CD8-positive, alpha-beta memory T cell (primary cell): ENCODE results near the gene SERGEF. TPM values are rescaled to one million over a fixed set of nuclear protein-coding genes. Genes with fewer than 3 reads are reported as not detected.
A peak's percentile ranks its signal among the peaks of the same experiment; 100 is the strongest.

Experiments
- CTCF ChIA-PET: fragments of 350-600 bp; sonication (Branson Sonifier 250); formaldehyde crosslinking; loops from one replicate; lab custom pipeline; 2021; ENCODE audit warnings: antibody characterized with exemption; lab: Charles Lee
- POLR2A ChIA-PET: fragments of 350-600 bp; sonication (Branson Sonifier 250); formaldehyde crosslinking; loops from one replicate; lab custom pipeline; 2021; ENCODE audit warnings: antibody characterized with exemption; lab: Charles Lee
- DNase-seq, 5 donors: peaks; one replicate each; pipeline versions ENCODE4 v3.0.0 to v3.0.0-alpha.2; 2020 to 2022; ENCODE audit warnings: mixed read lengths in 1 of 5
- H3K27ac ChIP-seq: one replicate; pipeline ENCODE4 v1.7.0; 2013; ENCODE audit warnings: low read depth, mild to moderate bottlenecking, low read length, moderate library complexity
- H3K27me3 ChIP-seq: 2 replicates; pipeline ENCODE4 v1.7.0; 2013; ENCODE audit warnings: low read length, mild to moderate bottlenecking; ENCODE audit not compliant: insufficient read depth, poor library complexity, severe bottlenecking
- H3K36me3 ChIP-seq: 2 replicates; pipeline ENCODE4 v1.7.0; 2013; ENCODE audit warnings: mild to moderate bottlenecking, low read length, moderate library complexity; ENCODE audit not compliant: insufficient read depth
- H3K4me1 ChIP-seq: 2 replicates; pipeline ENCODE4 v1.7.0; 2013; ENCODE audit warnings: mild to moderate bottlenecking, low read length, moderate library complexity; ENCODE audit not compliant: insufficient read depth
- H3K4me3 ChIP-seq: 2 replicates; pipeline ENCODE4 v1.7.0; 2013; ENCODE audit warnings: mild to moderate bottlenecking, low read length
- H3K9me3 ChIP-seq: 2 replicates; pipeline ENCODE4 v1.7.0; 2013; ENCODE audit warnings: mild to moderate bottlenecking, low read length
- H3K27ac Mint-ChIP-seq, 8 donors: one replicate each; pipeline ENCODE4 v1.8.0; 2020 to 2021; ENCODE audit warnings: mixed read lengths in 8 of 8, mild to moderate bottlenecking in 6 of 8, inconsistent platforms in 3 of 8, moderate library complexity in 3 of 8
- H3K27me3 Mint-ChIP-seq, 2 donors: one replicate each; pipeline ENCODE4 v1.8.0; 2020 to 2021; ENCODE audit warnings: mixed read lengths in 2 of 2, mild to moderate bottlenecking in 1 of 2, moderate library complexity in 1 of 2
- H3K36me3 Mint-ChIP-seq, 3 donors: one replicate each; pipeline ENCODE4 v1.8.0; 2020 to 2021; ENCODE audit warnings: mixed read lengths in 3 of 3, inconsistent platforms in 1 of 3, mild to moderate bottlenecking in 1 of 3
- H3K4me1 Mint-ChIP-seq, 3 donors: one replicate each; pipeline ENCODE4 v1.8.0; 2020 to 2021; ENCODE audit warnings: mixed read lengths in 3 of 3, inconsistent platforms in 1 of 3, mild to moderate bottlenecking in 1 of 3
- H3K4me3 Mint-ChIP-seq, 7 donors: one replicate each; pipeline ENCODE4 v1.8.0; 2020 to 2021; ENCODE audit warnings: mixed read lengths in 7 of 7, mild to moderate bottlenecking in 6 of 7, moderate library complexity in 4 of 7, inconsistent platforms in 2 of 7
- H3K9me3 Mint-ChIP-seq, 5 donors: one replicate each; pipeline ENCODE4 v1.8.0; 2020 to 2022; ENCODE audit warnings: mixed read lengths in 5 of 5, mild to moderate bottlenecking in 3 of 5, moderate library complexity in 2 of 5, inconsistent platforms in 1 of 5
- polyA plus RNA-seq: library from polyadenylated mRNA; unstranded; fragments of 300-500 nt; fragmentation: Illumina TruSeq; gene quantifications from one replicate; pipeline ENCODE4 v1.2.3, GENCODE V29; 2021
- total RNA-seq, 2 experiments: library from RNA; stranded (reverse); gene quantifications; one replicate each; pipeline ENCODE4 v1.2.3, GENCODE V29; 2021

SERGEF gene
- total and polyA plus RNA-seq, 3 experiments from 2014 or later, result 30.0 to 69.3 (median 34.5) TPM

DNA sequence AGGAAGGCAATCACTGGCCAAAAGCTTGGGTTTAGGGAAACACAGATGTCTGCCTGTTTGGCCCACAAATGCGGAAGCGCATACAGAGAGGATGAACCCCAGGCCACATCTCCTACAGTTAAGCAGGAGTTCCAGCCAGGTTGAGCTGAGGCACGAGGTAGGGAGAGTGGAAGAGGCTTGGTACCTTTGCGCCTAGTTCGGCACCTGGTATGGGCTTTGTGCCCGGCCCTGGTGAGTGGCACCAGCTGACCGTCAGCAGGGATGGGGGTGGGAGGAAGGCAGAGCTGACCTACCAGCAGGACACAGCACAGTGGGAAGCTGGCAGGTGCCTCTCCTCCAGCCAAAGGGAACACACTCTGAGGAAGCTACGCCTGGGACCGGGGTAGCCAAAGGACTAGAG is 220.7 kb downstream of the SERGEF start:
- peaks cover 4% of the 10 kb centered on the region for H3K36me3 ChIP-seq
- H3K27ac ChIP-seq, result no peak overlapping the region
- ChIA-PET CTCF (no interaction called here), POLR2A (no interaction called here)
- H3K4me3 ChIP-seq, result no peak overlapping the region
- Mint-ChIP-seq H3K27me3 (peaks cover 0 to 1% of the 10 kb centered on the region in 2 donors), H3K4me1 (no peaks in the 10 kb centered on the region), H3K4me3 (no peak overlapping the region), H3K27ac (peak overlapping the region in 1 of 8 donors; percentile 20), H3K9me3 (peaks cover 0 to 1% (median 0%) of the 10 kb centered on the region in 5 donors), H3K36me3 (peaks cover 11 to 17% (median 15%) of the 10 kb centered on the region in 3 donors)
- no peak for DNase-seq
- no peaks in the 10 kb centered on the region for H3K9me3 ChIP-seq
- no peaks in the 10 kb centered on the region for H3K27me3 ChIP-seq
- H3K4me1 ChIP-seq, result no peaks in the 10 kb centered on the region

DNA sequence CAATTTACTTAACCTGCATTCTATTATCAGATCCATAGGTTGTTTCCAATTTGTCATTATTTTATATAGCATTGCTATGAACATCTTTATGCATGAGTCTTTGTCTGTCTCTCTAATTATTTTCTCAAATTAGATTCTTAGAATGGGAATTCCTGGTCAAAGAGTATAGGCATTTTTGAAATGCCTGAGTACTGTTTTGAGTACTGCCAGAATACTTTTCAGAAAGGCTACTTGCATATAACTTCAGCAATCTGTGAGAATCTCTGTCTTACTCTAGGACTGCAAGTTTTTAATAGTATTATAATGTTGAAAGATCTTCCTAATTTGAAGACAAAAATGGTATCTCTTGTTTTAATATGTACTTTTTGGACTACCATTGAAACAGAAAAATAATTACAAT is 221.7 kb downstream of the SERGEF start:
- H3K4me3 Mint-ChIP-seq, result no peak overlapping the region
- ChIA-PET CTCF (no interaction called here), POLR2A (no interaction called here)
- DNase-seq, result no peak
- peaks cover 12 to 17% (median 13%) of the 10 kb centered on the region in 3 donors for H3K36me3 Mint-ChIP-seq
- H3K27me3 ChIP-seq, result no peaks in the 10 kb centered on the region
- H3K9me3 Mint-ChIP-seq, result peaks cover 0 to 1% (median 0%) of the 10 kb centered on the region in 5 donors
- H3K9me3 ChIP-seq, result no peaks in the 10 kb centered on the region
- no peaks in the 10 kb centered on the region for H3K4me1 Mint-ChIP-seq
- no peak overlapping the region for H3K27ac Mint-ChIP-seq
- no peak overlapping the region for H3K27ac ChIP-seq
- peaks cover 4% of the 10 kb centered on the region for H3K36me3 ChIP-seq
- no peak overlapping the region for H3K4me3 ChIP-seq
- H3K27me3 Mint-ChIP-seq, result peaks cover 0 to 1% of the 10 kb centered on the region in 2 donors
- no peaks in the 10 kb centered on the region for H3K4me1 ChIP-seq

DNA sequence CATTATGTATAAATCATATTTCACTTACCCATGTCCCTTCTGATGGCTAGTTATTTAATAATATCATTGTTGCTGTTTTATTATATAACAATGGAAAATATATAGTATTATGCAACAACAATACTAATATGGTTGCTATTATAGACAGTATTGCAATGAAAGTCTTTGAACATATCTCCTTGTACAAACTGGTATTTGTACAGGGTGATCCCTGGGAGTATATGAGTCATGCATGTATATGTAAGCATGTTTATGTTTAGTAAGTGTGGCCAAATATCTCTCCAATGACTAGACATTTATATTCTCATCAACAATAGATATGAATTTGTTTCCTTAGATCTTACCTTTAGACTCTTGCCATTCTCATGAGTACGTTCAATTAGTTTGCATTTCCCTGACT is 222.4 kb downstream of the SERGEF start:
- H3K27ac Mint-ChIP-seq, result no peak overlapping the region
- Histone ChIP-seq H3K27ac (no peak overlapping the region), H3K36me3 (peaks cover 4% of the 10 kb centered on the region), H3K9me3 (no peaks in the 10 kb centered on the region), H3K4me3 (no peak overlapping the region), H3K4me1 (no peaks in the 10 kb centered on the region), H3K27me3 (no peaks in the 10 kb centered on the region)
- DNase-seq, result no peak
- ChIA-PET POLR2A (no interaction called here), CTCF (no interaction called here)
- peaks cover 0 to 1% (median 0%) of the 10 kb centered on the region in 5 donors for H3K9me3 Mint-ChIP-seq
- peaks cover 0 to 1% of the 10 kb centered on the region in 2 donors for H3K27me3 Mint-ChIP-seq
- no peaks in the 10 kb centered on the region for H3K4me1 Mint-ChIP-seq
- peaks cover 12 to 20% (median 12%) of the 10 kb centered on the region in 3 donors for H3K36me3 Mint-ChIP-seq
- no peak overlapping the region for H3K4me3 Mint-ChIP-seq

DNA sequence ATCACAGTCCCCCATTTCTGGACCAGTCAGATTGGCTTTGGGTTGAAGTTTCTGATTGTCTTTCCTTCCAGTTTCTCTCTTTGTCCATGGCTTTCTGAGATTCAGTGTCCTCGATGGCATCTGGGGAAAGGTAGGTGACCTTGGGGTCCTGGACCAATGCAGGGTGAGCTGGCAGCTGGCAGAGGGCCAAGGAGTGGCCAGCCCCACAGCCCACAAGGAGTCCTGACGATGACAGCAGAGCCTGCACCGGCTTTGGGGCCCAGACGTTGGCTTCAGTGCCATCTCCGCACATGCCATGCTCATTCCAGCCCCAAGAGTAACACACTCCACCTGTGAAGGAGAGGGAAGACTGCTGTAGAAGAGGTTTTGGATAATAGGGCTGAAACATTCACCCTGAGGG is 224.8 kb downstream of the SERGEF start:
- peak overlapping the region in 1 of 8 donors; percentile 64 for H3K27ac Mint-ChIP-seq
- H3K36me3 ChIP-seq, result peaks cover 4% of the 10 kb centered on the region
- H3K36me3 Mint-ChIP-seq, result peaks cover 12 to 20% (median 13%) of the 10 kb centered on the region in 3 donors
- no peaks in the 10 kb centered on the region for H3K9me3 ChIP-seq
- no peak for DNase-seq
- H3K27ac ChIP-seq, result no peak overlapping the region
- H3K27me3 Mint-ChIP-seq, result peaks cover 0 to 1% of the 10 kb centered on the region in 2 donors
- no peaks in the 10 kb centered on the region for H3K4me1 ChIP-seq
- H3K27me3 ChIP-seq, result no peaks in the 10 kb centered on the region
- CTCF ChIA-PET, result no interaction called here
- H3K4me1 Mint-ChIP-seq, result no peaks in the 10 kb centered on the region
- H3K4me3 Mint-ChIP-seq, result no peak overlapping the region
- POLR2A ChIA-PET, result no interaction called here
- H3K4me3 ChIP-seq, result no peak overlapping the region
- peaks cover 0 to 1% (median 0%) of the 10 kb centered on the region in 5 donors for H3K9me3 Mint-ChIP-seq

DNA sequence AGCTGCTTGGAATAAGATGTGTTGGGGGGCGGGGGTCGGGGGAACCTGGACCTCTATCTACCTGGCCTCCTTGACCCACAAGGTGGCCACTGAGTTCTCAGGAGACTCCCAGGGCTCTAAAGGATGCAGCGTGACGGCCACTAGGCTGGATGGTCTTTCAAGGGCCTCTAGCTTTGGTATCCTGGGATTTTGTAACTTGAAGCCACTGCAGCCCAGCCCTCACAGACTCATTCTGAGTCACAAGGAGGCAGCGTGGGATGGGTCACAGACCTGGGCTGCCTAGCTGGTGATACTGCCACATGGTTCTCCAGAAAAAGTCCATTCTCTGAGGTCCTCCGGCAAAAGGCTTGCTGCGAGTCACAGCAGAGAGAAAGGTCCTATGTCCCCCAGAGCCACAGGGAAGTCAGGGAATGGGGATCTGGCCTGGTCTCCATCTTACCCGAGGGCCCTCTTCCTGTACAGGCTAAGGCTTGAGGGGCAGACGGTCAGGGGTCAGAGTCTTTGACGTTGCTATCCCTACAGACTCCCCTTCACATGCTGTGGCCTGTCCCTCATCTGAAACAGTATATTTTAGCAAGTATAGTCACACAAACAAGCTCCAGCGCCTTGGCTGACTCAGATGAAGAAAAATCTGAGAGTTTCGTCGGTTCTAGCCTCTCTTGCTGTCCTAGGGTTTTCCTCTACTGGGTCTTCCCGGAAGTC is 225.9 kb downstream of the SERGEF start:
- Histone ChIP-seq H3K4me3 (no peak overlapping the region), H3K27me3 (no peaks in the 10 kb centered on the region), H3K4me1 (no peaks in the 10 kb centered on the region), H3K9me3 (no peaks in the 10 kb centered on the region), H3K36me3 (peaks cover 4% of the 10 kb centered on the region), H3K27ac (no peak overlapping the region)
- no peak for DNase-seq
- Mint-ChIP-seq H3K9me3 (peaks cover 0 to 1% (median 0%) of the 10 kb centered on the region in 5 donors), H3K4me3 (no peak overlapping the region), H3K27ac (no peak overlapping the region), H3K36me3 (peaks cover 12 to 20% (median 13%) of the 10 kb centered on the region in 3 donors), H3K27me3 (peaks cover 0 to 1% of the 10 kb centered on the region in 2 donors), H3K4me1 (no peaks in the 10 kb centered on the region)
- ChIA-PET POLR2A (no interaction called here), CTCF (no interaction called here)

DNA sequence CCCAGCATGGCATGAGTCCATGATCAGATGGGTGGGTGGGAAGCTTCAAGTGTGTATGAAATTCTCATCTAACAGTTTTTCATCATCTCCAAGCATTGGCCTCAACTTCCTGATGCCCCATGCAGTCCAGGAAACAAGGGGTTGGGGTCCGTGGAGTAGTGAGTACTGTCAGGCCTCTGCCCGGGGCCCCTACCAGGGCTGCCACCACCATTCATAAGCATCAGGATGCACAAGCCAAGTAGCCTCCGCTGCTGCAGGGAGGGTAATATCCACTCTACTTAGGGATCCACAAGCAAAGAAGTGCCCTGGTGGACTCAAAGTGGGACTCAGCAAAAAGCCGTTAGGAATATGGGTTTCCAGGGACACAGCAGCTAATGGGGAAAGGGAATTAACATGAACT is 229.0 kb downstream of the SERGEF start:
- no peak for DNase-seq
- ChIA-PET CTCF (interaction anchor here (0.9 kb wide), 1 partner anchor 53 kb away, joined by 3 read pairs; no protein-coding TSS in a partner anchor), POLR2A (no interaction called here)
- Histone ChIP-seq H3K36me3 (peaks cover under 1% of the 10 kb centered on the region), H3K4me3 (no peak overlapping the region), H3K27ac (no peak overlapping the region), H3K4me1 (no peaks in the 10 kb centered on the region), H3K9me3 (no peaks in the 10 kb centered on the region), H3K27me3 (no peaks in the 10 kb centered on the region)
- peaks cover 9 to 13% (median 10%) of the 10 kb centered on the region in 3 donors for H3K36me3 Mint-ChIP-seq
- no peak overlapping the region for H3K27ac Mint-ChIP-seq
- no peaks in the 10 kb centered on the region for H3K4me1 Mint-ChIP-seq
- no peak overlapping the region for H3K4me3 Mint-ChIP-seq
- H3K27me3 Mint-ChIP-seq, result peaks cover 0 to 1% of the 10 kb centered on the region in 2 donors
- H3K9me3 Mint-ChIP-seq, result peaks cover 0 to under 1% (median 0%) of the 10 kb centered on the region in 5 donors

DNA sequence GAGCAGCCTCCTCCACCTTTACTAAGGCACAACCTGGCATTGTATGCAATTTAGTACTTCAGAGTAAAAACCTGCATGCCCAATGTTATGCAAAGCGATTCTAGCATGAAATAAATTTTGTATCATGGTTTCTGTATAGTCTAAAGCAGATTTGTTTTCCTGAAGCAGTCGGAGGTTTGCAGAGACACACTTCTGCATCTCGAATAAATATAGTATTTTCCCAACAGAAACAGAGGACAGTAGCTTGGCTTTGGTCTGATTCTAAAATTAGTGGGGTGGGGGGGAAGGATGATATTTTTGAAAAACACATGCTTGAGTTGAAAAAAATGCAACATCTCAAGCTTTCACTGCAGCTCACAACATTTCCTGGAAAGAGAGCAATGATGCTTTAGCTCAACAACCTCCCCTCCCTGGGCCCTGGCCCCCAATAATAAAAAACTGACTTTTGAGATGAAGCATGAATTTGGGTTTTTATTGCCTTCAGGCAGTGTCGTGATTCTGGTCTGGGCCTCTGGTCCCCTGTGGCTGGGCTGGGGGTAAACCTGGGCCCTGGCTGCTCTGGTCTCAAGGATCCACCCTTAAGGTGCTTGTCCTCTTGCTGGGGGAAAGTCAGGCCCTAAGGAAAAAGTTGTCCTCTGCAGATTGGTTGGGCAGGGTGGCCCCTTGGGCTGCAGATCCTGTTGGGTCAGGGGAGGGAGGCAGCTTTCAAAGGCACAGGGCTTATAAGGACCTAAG is 230.1 kb downstream of the SERGEF start:
- ChIA-PET CTCF (no interaction called here), POLR2A (no interaction called here)
- Histone ChIP-seq H3K27me3 (no peaks in the 10 kb centered on the region), H3K4me3 (no peak overlapping the region), H3K27ac (no peak overlapping the region), H3K4me1 (no peaks in the 10 kb centered on the region), H3K9me3 (no peaks in the 10 kb centered on the region), H3K36me3 (no peaks in the 10 kb centered on the region)
- H3K27ac Mint-ChIP-seq, result no peak overlapping the region
- no peak overlapping the region for H3K4me3 Mint-ChIP-seq
- no peak for DNase-seq
- peaks cover 5 to 7% (median 5%) of the 10 kb centered on the region in 3 donors for H3K36me3 Mint-ChIP-seq
- no peaks in the 10 kb centered on the region for H3K9me3 Mint-ChIP-seq
- H3K4me1 Mint-ChIP-seq, result no peaks in the 10 kb centered on the region
- no peaks in the 10 kb centered on the region for H3K27me3 Mint-ChIP-seq

DNA sequence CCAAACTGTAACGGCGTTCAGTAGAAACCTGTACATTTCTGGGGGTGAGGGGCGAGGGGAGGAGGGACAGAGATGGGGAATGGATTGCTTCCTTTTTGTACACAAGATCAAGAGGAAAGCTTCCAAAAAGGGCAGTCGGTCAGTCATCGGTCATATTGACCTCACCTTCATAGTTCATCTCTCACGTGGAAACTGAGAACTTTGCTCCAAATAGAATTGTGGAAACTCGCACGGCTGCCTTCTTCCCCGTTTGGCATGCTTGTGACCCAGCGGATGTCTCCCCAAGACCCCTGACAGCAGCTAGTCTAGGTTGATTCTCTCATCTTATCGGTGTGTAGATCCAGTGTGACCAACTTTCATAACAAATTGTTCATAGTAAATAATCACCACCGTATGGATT is 230.7 kb downstream of the SERGEF start:
- no peaks in the 10 kb centered on the region for H3K9me3 ChIP-seq
- no peaks in the 10 kb centered on the region for H3K36me3 ChIP-seq
- POLR2A ChIA-PET, result no interaction called here
- Mint-ChIP-seq H3K9me3 (no peaks in the 10 kb centered on the region), H3K27ac (no peak overlapping the region), H3K4me3 (peak overlapping the region in 1 of 7 donors; percentile 19), H3K36me3 (peaks cover 1 to 3% (median 2%) of the 10 kb centered on the region in 3 donors), H3K4me1 (no peaks in the 10 kb centered on the region), H3K27me3 (no peaks in the 10 kb centered on the region)
- H3K27me3 ChIP-seq, result no peaks in the 10 kb centered on the region
- no peak for DNase-seq
- H3K27ac ChIP-seq, result no peak overlapping the region
- H3K4me1 ChIP-seq, result no peaks in the 10 kb centered on the region
- CTCF ChIA-PET, result no interaction called here
- H3K4me3 ChIP-seq, result no peak overlapping the region
